HFFc6 (cell line): ENCODE data around the gene TRABD2A. TPM values are rescaled to one million over a fixed set of nuclear protein-coding genes. Genes with fewer than 3 reads are reported as not detected.

Experiments used
- DNase-seq: peaks from one replicate; pipeline ENCODE4 v3.0.0-alpha.2; 2018
- H3K27ac Mint-ChIP-seq: 2 replicates; pipeline ENCODE4 v1.8.0; 2020; ENCODE audit warnings: mild to moderate bottlenecking, mixed read lengths
- H3K27me3 Mint-ChIP-seq: 2 replicates; pipeline ENCODE4 v1.8.0; 2021; ENCODE audit warnings: mild to moderate bottlenecking, moderate library complexity, mixed read lengths; ENCODE audit not compliant: insufficient read depth
- H3K36me3 Mint-ChIP-seq: 2 replicates; pipeline ENCODE4 v1.8.0; 2021; ENCODE audit warnings: low read depth, mixed read lengths
- H3K4me1 Mint-ChIP-seq: 2 replicates; pipeline ENCODE4 v1.8.0; 2020; ENCODE audit warnings: low read depth, mixed read lengths
- H3K4me3 Mint-ChIP-seq: 2 replicates; pipeline ENCODE4 v1.8.0; 2020; ENCODE audit warnings: mild to moderate bottlenecking, moderate library complexity, mixed read lengths
- H3K9me3 Mint-ChIP-seq: 2 replicates; pipeline ENCODE4 v1.8.0; 2020; ENCODE audit warnings: mild to moderate bottlenecking, mixed read lengths
- total RNA-seq, 6 experiments: library from RNA; stranded (reverse); fragmentation: NEBNext Ultra II Directional; extraction: Animal tissue kit (Norgen Biotek cat#: 25700); gene quantifications; 2 replicates in 1 of 6; 3 replicates in 5 of 6; pipeline ENCODE4 v1.2.3, GENCODE V29; 2021
- TF ChIP-seq, protein P1 (sequence below): fragments of 200-600 bp; sonication (generic); IDR thresholded peaks from 2 replicates; pipeline ENCODE4 v1.5.0; 2021; ENCODE audit warnings: antibody characterized with exemption, mild to moderate bottlenecking

Gene TRABD2A
- total RNA-seq, 6 experiments from 2014 or later, result 13.5 to 46.2 (median 41.9) TPM

DNA sequence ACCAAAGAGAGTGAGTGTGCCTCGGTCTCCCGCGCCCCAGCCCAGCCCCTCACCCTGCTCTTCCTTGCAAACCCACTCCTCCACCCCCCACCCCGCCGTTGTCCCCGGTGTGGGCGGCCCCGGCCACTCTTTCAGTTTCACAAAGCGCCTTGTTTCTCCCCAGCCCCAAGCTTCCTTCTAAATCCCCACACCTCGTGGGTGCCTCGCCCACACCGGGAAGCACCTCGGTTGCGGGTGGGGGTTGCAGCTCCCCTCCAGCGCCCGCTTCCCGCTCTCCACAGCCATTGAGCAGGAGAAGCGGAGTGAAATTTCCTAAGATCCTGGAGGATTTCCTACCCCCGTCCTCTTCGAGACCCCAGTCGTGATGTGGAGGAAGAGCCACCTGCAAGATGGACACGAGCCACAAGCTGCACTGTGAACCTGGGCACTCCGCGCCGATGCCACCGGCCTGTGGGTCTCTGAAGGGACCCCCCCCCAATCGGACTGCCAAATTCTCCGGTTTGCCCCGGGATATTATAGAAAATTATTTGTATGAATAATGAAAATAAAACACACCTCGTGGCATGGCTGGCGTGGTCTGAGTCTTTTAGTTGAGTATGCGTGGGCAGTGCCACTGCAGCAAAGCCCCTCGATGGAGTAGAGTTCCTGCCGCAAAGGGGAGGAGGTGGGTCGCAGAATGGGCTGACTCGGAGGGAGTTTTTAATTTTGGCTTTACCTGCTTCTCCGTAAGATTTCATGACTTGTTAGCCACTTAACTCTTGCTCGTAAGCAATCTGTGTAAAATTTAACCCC, 25.4 kb upstream of the TRABD2A start:
- TF ChIP-seq, protein P1, sequence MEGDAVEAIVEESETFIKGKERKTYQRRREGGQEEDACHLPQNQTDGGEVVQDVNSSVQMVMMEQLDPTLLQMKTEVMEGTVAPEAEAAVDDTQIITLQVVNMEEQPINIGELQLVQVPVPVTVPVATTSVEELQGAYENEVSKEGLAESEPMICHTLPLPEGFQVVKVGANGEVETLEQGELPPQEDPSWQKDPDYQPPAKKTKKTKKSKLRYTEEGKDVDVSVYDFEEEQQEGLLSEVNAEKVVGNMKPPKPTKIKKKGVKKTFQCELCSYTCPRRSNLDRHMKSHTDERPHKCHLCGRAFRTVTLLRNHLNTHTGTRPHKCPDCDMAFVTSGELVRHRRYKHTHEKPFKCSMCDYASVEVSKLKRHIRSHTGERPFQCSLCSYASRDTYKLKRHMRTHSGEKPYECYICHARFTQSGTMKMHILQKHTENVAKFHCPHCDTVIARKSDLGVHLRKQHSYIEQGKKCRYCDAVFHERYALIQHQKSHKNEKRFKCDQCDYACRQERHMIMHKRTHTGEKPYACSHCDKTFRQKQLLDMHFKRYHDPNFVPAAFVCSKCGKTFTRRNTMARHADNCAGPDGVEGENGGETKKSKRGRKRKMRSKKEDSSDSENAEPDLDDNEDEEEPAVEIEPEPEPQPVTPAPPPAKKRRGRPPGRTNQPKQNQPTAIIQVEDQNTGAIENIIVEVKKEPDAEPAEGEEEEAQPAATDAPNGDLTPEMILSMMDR, result no peak
- DNase-seq, result no peak

DNA sequence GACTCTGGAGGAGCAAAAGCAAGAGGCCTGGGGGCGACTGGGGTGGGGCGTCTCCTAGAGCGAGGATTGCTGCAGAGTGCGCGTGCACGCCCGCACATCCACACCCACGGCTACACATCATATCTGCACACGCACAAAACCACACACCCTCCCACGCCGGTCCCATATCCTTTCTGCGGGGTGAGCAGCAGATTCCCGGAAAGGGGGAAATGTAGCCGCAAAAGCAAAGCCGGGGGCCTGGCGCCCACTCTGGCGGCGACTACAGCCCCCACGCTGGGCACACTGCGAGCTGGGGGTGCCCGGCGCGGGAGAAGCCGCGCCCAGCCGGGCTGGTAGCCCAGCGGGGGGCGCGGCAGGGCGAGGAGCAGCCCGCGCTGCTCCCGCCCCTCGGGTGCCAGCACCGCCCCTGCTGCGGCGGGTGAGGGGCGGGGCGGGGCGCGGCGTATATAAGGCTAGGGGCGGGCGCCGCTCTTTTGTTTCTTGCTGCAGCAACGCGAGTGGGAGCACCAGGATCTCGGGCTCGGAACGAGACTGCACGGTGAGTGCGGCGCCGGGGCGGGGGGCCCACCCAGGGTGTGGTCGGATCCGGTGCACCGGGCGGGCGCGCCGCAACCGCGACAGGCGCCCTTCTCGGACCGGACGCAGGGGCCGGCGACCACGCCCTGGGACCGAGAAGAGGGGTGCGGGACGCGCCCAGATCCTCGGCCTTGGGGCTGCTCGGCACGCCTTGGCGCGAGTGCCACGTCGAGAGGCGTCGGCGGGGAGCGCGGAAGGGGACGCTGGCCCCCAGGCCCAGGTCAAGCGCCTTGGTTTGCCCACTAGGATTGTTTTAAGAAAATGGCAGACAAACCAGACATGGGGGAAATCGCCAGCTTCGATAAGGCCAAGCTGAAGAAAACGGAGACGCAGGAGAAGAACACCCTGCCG, 24.6 kb upstream of the TRABD2A start, which contains the start of gene TMSB10:
Gene TMSB10, plus strand, starts transcription at position 476 of the 927 bp plus-strand sequence.
- Mint-ChIP-seq H3K27ac (peak within 1 kb of the TSS; percentile 93), H3K9me3 (peaks cover 25% of the 10 kb centered on the region), H3K4me1 (peaks cover 52% of the 10 kb centered on the region), H3K27me3 (peaks cover 25% of the 10 kb centered on the region), H3K36me3 (peaks cover 55% of the 10 kb centered on the region), H3K4me3 (peak within 1 kb of the TSS; percentile 97)
- peak; percentile 88 for DNase-seq
- TF ChIP-seq, protein P1, result peak; percentile 59

More for the DNA sequence above, 25.4 kb upstream of the TRABD2A start:
- H3K36me3 Mint-ChIP-seq, result peaks cover 48% of the 10 kb centered on the region
- H3K27me3 Mint-ChIP-seq, result peaks cover 25% of the 10 kb centered on the region
- peak overlapping the region; percentile 93 for H3K27ac Mint-ChIP-seq
- H3K9me3 Mint-ChIP-seq, result peaks cover 21% of the 10 kb centered on the region
- H3K4me3 Mint-ChIP-seq, result peak overlapping the region; percentile 97
- peaks cover 46% of the 10 kb centered on the region for H3K4me1 Mint-ChIP-seq

DNA sequence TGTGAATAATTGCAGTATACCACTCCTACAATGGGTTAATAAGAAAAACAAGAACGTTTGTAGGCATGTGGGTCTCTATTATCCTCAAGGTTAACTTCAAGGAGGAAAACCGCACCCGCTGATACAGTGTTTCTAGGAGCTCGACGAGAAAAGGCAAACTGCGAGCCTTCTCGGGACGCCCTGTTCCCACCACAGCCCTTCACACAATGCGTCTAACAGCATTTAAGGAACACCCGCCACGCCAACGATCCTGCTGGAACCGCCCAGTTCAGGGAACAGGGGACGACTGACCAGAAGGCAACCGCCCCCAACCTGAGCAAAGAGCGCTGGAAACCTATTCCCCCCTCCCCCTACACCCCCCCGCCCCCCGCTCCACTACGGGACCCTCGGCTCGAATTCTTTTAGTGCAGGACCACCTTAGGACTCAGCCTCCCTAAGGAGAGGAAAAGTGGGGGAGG, 23.9 kb upstream of the TRABD2A start:
- DNase-seq, result no peak
- H3K9me3 Mint-ChIP-seq, result peaks cover 20% of the 10 kb centered on the region
- H3K4me1 Mint-ChIP-seq, result peaks cover 52% of the 10 kb centered on the region
- H3K27ac Mint-ChIP-seq, result peak overlapping the region; percentile 82
- H3K36me3 Mint-ChIP-seq, result peaks cover 49% of the 10 kb centered on the region
- peak overlapping the region; percentile 97 for H3K4me3 Mint-ChIP-seq
- TF ChIP-seq, protein P1, result no peak
- peaks cover 25% of the 10 kb centered on the region for H3K27me3 Mint-ChIP-seq

DNA sequence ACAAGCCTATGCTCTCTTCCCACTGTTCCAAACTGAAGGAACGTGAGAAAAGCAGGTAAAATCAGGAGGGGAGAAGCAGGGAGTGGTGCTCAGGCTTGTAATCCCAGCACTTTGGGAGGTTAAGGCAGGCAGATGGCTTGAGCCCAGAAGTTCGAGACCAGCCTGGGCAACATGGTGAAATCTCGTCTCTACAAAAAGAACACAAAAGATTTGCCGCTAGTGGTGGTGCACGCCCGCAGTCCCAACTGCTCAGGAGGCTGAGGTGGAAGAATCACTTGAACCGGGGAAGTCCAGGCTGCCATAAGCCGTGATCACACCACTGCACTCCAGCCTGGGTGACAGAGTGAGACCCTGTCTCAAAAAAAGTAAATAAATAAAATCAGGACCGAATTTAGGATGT, 23.3 kb upstream of the TRABD2A start:
- Mint-ChIP-seq H3K27ac (peak overlapping the region; percentile 82; the same call in 1 of the 2 replicates), H3K36me3 (peaks cover 43% of the 10 kb centered on the region)
- TF ChIP-seq, protein P1, result no peak

DNA sequence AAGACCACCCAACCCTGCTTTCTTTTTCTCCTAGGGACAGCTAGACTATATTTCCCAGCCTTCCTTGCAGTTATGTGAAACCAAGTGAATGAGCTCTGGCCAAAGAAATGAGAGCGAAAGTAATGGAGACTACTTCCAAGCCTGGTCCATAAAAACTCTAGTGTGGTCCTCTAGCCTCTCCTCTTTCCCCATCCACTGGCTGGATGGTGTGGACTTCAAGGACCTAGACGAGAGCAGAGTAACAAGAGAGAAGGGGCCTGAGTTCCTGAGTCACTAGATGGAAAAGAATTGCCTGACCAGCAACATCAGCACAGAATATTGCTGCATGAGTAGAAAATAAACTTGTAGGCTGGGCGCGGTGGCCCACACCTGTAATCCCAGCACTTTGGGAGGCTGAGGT, 21.6 kb upstream of the TRABD2A start:
- Mint-ChIP-seq H3K27me3 (peaks cover 20% of the 10 kb centered on the region), H3K4me3 (no peak overlapping the region), H3K4me1 (peaks cover 62% of the 10 kb centered on the region), H3K9me3 (peaks cover 12% of the 10 kb centered on the region), H3K36me3 (peaks cover 34% of the 10 kb centered on the region), H3K27ac (no peak overlapping the region; the same call in 1 of the 2 replicates)
- DNase-seq, result no peak
- TF ChIP-seq, protein P1, result no peak

More for the DNA sequence above, 23.3 kb upstream of the TRABD2A start:
- Mint-ChIP-seq H3K4me3 (peak overlapping the region; percentile 97), H3K4me1 (peaks cover 56% of the 10 kb centered on the region), H3K27me3 (peaks cover 25% of the 10 kb centered on the region), H3K9me3 (peaks cover 14% of the 10 kb centered on the region)
- no peak for DNase-seq
